NCI-H1436 treated with DMSO at 0.1 percent for 48 hours (cell line): ENCODE results near the gene PGR.

Experiments used
- DNase-seq: peaks from one replicate; lab custom pipeline; 2025; lab: John Stamatoyannopoulos, UW

PGR gene

GRCh38 chr11:101009690-101010055 is 119.9 kb downstream of the PGR start:
- no peak for DNase-seq

DNA sequence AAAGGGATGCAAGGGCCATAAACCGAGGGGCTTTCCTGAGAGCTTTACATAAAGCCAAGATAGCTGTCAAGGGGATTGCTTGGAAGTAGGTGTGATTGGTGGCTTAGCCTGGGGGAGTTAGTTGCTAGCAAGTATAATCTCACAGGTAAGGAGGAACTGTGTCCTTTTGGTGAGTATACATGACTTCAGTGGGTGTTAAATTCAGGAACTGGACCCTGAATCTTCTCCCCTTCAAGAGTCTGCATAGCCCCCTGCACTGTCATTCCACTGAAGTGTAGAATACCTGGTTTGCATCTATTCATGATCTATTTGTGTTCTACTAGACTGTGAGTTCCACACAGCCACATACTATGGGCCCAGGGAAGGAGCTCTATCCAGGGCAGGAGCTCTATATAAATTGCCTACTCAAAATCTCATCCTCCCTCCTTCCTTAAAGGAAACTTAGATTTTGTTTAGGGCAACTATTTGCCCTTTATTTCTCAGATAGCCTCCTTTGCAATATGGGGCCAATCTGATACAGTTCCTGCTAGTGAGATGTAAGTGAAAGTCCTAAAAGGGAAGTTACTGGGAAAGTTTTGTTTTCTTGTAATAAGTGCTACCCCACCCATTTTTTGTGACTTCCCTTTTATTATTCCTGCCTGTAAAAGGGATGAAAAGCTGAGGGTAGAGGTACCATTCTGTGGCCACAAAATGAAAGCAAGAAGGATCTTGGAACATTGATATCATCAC is 120.5 kb downstream of the PGR start:
- DNase-seq = no peak

DNA sequence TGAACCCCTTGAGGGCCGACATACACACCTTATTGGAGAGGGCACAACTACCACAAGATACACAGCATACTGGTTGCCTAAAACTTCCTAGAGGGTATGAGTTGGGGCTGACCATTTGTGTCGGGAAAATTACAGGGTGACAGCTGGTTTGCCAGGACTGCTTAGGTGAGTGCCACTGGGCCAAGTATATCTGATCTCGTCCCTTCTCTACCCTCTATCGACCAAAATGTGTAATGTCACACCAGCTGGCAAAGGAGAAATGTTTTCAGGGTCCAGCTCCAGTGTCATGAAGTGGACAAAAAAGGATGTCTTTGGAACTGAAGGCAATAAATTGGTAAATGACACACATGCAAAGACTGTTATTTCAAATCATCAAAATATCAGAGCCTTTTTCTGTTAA is 126.1 kb downstream of the PGR start:
- no peak for DNase-seq

- no peak for DNase-seq
Observed at GRCh38 chr11:100999756-101000155, 129.9 kb downstream of the PGR start.

GRCh38 chr11:100994966-100995365 is 134.6 kb downstream of the PGR start:
- no peak for DNase-seq

DNA sequence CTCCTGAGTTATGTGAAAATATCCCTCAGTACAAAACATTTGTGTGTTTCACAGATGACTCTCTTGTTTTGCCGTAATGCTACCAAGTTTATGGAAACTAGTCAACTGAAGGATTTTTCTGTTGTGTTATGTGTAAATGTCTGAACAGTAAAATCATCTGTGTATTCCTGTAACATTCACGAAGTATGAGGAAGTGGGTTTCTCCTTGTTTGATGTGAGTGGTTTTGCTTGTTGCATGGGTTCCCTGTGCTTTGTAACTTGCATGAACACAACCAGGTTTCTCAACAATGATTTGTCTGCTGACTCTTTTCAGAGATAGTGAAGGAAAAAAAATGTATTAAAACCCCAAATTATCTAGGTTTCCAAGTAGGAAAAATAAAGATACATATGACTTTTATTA is 138.1 kb downstream of the PGR start:
- no peak for DNase-seq

- DNase-seq = no peak
Observed at GRCh38 chr11:100990931-100991330, 138.7 kb downstream of the PGR start.

DNA sequence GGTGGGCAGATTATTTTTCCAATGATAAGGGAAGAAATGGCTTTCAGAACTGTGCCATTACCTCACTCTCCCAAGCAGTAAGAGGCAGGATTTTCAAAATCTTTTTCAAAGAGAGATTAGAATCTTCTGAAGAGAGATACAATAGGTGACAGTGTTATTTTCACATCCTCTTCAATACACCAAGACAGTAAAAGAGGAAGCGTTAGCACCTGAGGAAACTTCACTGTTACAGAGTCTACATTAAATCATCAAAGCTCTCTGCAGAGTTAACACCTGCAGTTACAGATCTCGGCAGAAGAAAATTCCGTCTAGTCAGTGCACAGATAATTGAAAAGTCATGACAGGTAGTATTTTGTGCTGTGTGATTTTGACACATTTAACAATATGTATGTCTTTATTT is 144.9 kb downstream of the PGR start:
- no peak for DNase-seq

GRCh38 chr11:100981196-100981824 is 148.3 kb downstream of the PGR start:
- DNase-seq = no peak

- no peak for DNase-seq
Observed at GRCh38 chr11:100980156-100980555, 149.5 kb downstream of the PGR start.
